ENCODE results near the gene DMXL1. TPM values are rescaled to one million over a fixed set of nuclear protein-coding genes. Genes with fewer than 3 reads are reported as not detected.

The DMXL1 gene
- total RNA-seq, 1 experiment from 2014 or later = 43.3 TPM

DNA sequence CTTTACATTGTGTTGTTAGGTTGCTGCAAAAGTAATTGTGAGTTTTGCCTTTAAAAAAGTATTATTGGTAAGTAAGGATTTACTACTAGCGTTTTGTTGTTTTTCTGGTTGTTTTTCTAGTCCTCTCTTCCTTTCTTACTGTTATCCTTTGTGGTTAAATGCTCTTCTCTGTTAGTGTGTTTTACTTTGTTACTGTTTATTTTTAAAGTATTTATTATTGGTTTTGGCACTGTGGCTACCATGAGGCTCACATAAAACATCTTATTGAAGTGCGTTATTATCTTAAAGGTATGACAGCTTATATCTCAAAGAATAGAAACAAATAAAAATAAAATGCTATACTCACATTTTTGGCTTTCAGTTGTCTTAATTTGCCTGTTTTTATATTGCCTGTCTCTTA is 17.6 kb downstream of the DMXL1 start:
- BruUV-seq (replicated peaks) = no TSS peak
- no peak for DNase-seq
- intact Hi-C loops (cut with micrococcal nuclease; ENCODE audit: unreplicated experiment) = no loop called here
- Mint-ChIP-seq H3K9me3 (ENCODE audit: low read depth, unreplicated experiment) (no peaks in the 10 kb centered on the region), H3K4me3 (ENCODE audit: low read depth, unreplicated experiment) (no peak overlapping the region), H3K4me1 (ENCODE audit: low read depth, unreplicated experiment) (peaks cover 14% of the 10 kb centered on the region), H3K27me3 (ENCODE audit: unreplicated experiment) (no peaks in the 10 kb centered on the region), H3K27ac (ENCODE audit: unreplicated experiment) (no peak overlapping the region), H3K36me3 (ENCODE audit: insufficient read depth, unreplicated experiment) (no peaks in the 10 kb centered on the region)
- CTCF ChIA-PET = interaction anchor here (0.6 to 0.7 kb wide), 2 partner anchors 18 to 170 kb away, joined by 4 read pairs; partner anchors contain the start of gene DMXL1
- TF ChIP-seq, protein P1, sequence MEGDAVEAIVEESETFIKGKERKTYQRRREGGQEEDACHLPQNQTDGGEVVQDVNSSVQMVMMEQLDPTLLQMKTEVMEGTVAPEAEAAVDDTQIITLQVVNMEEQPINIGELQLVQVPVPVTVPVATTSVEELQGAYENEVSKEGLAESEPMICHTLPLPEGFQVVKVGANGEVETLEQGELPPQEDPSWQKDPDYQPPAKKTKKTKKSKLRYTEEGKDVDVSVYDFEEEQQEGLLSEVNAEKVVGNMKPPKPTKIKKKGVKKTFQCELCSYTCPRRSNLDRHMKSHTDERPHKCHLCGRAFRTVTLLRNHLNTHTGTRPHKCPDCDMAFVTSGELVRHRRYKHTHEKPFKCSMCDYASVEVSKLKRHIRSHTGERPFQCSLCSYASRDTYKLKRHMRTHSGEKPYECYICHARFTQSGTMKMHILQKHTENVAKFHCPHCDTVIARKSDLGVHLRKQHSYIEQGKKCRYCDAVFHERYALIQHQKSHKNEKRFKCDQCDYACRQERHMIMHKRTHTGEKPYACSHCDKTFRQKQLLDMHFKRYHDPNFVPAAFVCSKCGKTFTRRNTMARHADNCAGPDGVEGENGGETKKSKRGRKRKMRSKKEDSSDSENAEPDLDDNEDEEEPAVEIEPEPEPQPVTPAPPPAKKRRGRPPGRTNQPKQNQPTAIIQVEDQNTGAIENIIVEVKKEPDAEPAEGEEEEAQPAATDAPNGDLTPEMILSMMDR (IDR thresholded peaks at IDR 0.05; ENCODE audit: unreplicated experiment) = no peak

DNA sequence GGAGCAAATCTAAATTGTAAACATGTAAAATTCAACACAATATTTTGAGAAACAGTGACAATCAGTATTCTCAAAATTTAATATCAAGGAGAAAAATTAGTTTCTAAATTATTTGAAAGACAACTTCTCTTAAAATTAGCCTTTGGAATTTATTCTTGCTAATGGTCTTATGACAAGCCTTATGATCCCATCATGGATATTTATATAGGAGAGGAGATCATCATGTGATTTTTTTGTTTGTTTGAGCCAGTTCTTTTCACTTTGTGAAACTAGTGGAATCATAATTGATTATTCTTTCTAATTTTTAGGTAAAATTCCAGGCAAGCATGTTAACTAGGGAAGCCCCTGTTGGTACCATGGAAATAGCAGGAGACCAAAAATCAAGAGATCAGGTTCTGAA is 24.7 kb downstream of the DMXL1 start:
- BruUV-seq (replicated peaks) = no TSS peak
- no peaks in the 10 kb centered on the region for H3K4me1 Mint-ChIP-seq (ENCODE audit: low read depth, unreplicated experiment)
- no peaks in the 10 kb centered on the region for H3K9me3 Mint-ChIP-seq (ENCODE audit: low read depth, unreplicated experiment)
- no peak for DNase-seq
- H3K36me3 Mint-ChIP-seq (ENCODE audit: insufficient read depth, unreplicated experiment) = no peaks in the 10 kb centered on the region
- H3K4me3 Mint-ChIP-seq (ENCODE audit: low read depth, unreplicated experiment) = no peak overlapping the region
- H3K27me3 Mint-ChIP-seq (ENCODE audit: unreplicated experiment) = no peaks in the 10 kb centered on the region
- H3K27ac Mint-ChIP-seq (ENCODE audit: unreplicated experiment) = no peak overlapping the region
- intact Hi-C loops (cut with micrococcal nuclease; ENCODE audit: unreplicated experiment) = no loop called here
- CTCF ChIA-PET = no interaction called here
- TF ChIP-seq, protein P1 (IDR thresholded peaks at IDR 0.05; ENCODE audit: unreplicated experiment) = no peak

DNA sequence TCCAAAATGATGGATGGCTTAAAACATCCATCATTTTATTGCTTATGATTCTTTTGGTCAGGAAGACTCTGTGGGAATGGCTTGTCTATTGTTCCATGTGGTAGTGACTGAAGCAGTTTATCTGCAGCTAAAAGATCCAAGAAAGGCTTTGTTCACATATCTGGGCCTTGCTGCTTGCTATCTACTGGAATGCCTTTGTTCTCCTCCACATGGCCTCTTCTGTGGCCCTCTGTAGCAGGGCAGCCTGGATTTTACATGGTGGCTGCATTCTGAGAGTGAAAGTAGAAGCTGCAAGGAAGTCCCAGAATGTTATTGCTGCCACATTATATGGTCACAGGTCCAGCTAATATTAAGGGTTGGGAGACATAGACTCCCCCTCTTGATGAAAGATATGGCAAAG is 35.1 kb downstream of the DMXL1 start:
- Mint-ChIP-seq H3K9me3 (ENCODE audit: low read depth, unreplicated experiment) (no peaks in the 10 kb centered on the region), H3K4me1 (ENCODE audit: low read depth, unreplicated experiment) (no peaks in the 10 kb centered on the region), H3K27ac (ENCODE audit: unreplicated experiment) (no peak overlapping the region), H3K4me3 (ENCODE audit: low read depth, unreplicated experiment) (no peak overlapping the region), H3K36me3 (ENCODE audit: insufficient read depth, unreplicated experiment) (peaks cover 9% of the 10 kb centered on the region), H3K27me3 (ENCODE audit: unreplicated experiment) (no peaks in the 10 kb centered on the region)
- CTCF ChIA-PET = no interaction called here
- DNase-seq = no peak
- intact Hi-C loops (cut with micrococcal nuclease; ENCODE audit: unreplicated experiment) = no loop called here
- TF ChIP-seq, protein P1 (IDR thresholded peaks at IDR 0.05; ENCODE audit: unreplicated experiment) = no peak
- BruUV-seq (replicated peaks) = no TSS peak

DNA sequence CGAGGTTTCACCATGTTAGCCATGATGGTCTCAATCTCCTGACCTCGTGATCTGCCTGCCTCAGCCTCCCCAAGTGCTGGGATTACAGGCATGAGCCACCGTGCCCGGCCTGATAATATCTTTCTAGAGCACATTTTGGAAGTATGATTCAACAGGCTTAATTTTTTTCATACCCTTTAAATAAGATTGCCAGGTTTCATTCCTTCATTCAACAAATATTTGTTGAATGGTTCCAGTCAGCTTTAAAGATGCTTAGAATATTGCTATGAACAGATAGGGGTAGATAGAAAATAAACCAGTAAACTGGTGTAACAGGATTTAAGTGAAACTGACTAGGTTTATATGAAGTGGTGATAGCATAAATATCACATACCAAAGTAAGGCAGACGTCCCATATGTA is 41.3 kb downstream of the DMXL1 start:
- no peak overlapping the region for H3K27ac Mint-ChIP-seq (ENCODE audit: unreplicated experiment)
- TF ChIP-seq, protein P1 (IDR thresholded peaks at IDR 0.05; ENCODE audit: unreplicated experiment) = no peak
- CTCF ChIA-PET = no interaction called here
- H3K27me3 Mint-ChIP-seq (ENCODE audit: unreplicated experiment) = no peaks in the 10 kb centered on the region
- H3K9me3 Mint-ChIP-seq (ENCODE audit: low read depth, unreplicated experiment) = no peaks in the 10 kb centered on the region
- H3K36me3 Mint-ChIP-seq (ENCODE audit: insufficient read depth, unreplicated experiment) = peaks cover 4% of the 10 kb centered on the region
- BruUV-seq (replicated peaks) = no TSS peak
- no peak for DNase-seq
- no peaks in the 10 kb centered on the region for H3K4me1 Mint-ChIP-seq (ENCODE audit: low read depth, unreplicated experiment)
- H3K4me3 Mint-ChIP-seq (ENCODE audit: low read depth, unreplicated experiment) = no peak overlapping the region
- intact Hi-C loops (cut with micrococcal nuclease; ENCODE audit: unreplicated experiment) = no loop called here
